Measurements from ENCODE around the gene SLC22A23.
A peak's percentile ranks its signal among the peaks of the same experiment; 100 is the strongest.

SLC22A23 gene

DNA sequence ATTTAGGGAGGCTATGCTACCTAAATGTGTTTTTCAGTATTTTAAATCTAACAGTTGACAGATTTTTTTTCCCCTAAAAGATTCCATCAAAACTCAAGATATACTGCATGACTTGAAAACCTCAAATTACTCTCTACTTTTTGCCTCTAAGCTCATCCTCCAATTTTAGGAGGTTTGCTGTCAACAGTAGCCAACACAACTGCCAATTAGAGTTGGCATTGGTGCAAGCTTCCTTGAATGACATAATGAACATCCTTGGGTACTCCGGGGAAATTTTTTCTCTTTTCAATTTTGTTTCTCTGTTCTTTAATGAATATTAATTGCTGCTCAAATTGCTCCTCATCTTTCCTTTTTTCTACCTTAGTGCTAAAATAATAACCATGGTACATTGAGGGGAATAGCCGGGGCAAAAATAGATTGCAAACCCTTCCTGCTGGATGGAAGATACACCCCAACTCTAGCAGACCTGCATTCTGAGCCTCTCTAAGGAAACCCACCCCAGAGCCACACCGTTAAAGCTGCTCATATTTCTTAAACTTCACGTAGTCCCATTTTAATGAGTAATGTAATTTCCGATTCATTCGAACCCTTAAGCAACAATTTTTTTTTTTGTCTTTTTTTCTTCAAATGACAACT is 34.3 kb downstream of the SLC22A23 start:
- DNase-seq (ENCODE audit: low spot score): no peak
- no peak for FAIRE-seq

DNA sequence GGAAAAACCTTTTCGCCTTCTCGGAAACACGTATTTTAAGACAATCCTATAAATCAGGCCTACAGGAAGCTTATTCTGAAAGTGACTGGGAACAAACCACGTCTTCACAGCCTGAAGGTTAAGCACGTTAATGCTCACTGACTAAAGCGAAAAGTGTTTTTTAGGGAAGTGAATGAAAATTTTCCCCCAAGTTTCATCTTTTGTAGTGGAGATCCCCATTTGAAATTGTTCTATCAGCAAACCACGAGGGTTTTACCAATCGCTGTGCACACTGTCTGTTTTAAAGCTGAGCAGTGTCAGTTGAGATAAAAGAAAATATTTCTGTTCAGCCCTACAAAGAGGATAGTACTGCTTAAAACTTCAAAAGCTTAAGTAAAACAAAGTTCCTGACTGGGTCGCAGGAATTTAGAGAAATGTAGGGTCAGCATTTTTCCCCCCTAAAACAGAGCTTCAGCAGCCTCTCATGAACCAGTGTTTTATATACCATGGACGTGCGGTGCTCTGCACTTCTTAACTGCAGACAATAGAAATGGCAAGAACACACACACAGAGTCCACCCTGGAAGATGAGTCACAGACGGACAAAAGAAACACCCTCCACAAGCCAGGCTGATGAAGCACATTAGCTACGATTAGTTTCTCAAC is 34.9 kb downstream of the SLC22A23 start:
- FAIRE-seq: no peak
- DNase-seq (ENCODE audit: low spot score): peak; percentile 41

DNA sequence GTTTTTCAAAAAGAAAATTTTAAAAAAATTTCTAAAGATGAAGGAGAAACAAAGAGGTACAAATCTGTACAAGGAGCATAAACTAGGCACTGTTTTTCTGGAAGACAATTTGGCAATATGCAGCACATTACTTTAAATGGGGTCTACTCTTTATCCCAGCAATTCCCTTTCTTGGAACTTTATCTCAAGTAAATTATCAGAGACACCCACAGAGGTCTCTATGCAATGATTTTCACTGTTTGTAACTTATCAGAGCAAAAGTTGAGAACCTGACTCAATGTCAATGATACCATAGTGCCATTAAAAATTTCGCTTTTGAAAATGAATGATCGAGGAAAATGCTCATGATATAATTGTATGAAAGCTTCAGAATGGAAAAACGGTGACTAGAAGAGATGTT is 35.7 kb downstream of the SLC22A23 start:
- no peak for FAIRE-seq
- DNase-seq (ENCODE audit: low spot score): no peak

DNA sequence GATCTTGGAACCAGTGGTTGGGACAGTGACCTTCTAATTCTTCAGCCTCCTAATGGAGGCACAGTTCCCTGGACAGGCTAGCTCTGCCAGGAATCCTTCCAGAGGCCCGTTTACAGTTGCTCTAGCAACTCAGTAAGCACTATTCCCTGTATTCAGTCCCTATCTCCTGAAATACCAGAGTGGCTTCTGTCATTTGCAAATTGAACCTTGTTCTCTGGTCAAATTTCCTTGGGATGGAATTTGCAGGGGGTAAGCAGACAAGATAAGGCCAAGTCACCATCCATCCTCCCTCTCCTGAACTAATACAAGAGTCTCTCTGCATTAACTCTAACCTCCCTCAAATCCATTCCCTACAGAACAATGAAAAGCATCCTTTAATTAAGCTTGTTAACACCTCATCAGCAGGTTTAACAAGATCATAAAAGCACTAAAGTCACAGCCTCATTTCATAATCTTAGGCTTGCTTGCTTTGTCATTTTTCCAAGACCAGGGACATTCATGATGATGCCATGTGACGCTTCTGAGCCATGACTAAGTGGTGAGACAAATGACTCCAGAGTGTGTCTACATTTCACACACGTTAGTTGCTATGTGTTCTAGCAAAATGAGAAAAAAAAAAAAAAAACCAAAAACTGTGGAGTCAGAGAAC is 37.1 kb downstream of the SLC22A23 start:
- no peak for FAIRE-seq
- DNase-seq (ENCODE audit: low spot score): no peak

DNA sequence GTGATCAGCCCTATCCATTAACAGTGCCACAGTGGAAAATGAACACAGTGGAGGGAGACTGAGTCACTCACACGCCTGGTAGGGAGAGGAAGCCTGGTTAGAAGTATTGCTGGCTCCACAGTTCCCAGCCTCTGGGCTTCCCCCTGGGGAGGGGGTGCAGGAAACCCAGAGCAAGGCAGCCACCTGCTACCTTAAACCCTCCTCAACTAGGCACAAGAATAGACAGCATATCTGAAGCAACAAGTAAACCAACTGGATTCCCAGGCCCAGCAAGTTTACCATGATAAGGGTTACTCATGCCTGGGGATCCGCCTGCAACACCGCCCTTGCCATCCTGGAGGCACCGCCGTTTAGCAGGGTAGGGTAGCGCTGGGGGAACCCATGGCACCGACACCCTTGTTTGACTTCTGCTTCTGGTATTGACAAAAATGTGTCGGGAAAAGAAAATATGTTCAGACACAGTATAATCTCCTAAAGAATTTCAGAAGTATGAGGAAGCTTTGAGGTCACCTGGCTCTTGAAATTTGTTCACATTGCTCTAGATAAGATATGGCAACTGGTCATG is 38.3 kb downstream of the SLC22A23 start:
- FAIRE-seq (no peak), DNase-seq (ENCODE audit: low spot score) (no peak)

DNA sequence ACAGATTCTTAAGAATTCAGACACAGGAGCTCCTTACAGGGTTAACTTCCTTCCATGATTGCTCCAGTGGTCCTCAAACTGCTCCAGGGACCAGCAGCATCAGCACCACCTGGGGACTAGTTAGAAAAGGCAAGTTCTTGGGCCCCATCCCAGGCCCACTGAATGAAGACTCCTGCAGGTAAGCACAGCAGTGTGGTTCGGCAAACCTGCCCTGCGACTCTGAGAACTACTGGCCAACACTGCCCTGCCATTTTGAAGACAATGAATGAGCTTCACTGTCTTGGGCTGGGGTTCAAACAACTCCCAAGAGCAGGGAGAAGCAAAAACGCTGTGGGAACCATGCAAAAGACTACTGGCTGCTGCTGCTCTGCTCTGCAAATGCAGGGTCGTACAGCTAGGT is 39.4 kb downstream of the SLC22A23 start:
- FAIRE-seq (no peak), DNase-seq (ENCODE audit: low spot score) (no peak)

DNA sequence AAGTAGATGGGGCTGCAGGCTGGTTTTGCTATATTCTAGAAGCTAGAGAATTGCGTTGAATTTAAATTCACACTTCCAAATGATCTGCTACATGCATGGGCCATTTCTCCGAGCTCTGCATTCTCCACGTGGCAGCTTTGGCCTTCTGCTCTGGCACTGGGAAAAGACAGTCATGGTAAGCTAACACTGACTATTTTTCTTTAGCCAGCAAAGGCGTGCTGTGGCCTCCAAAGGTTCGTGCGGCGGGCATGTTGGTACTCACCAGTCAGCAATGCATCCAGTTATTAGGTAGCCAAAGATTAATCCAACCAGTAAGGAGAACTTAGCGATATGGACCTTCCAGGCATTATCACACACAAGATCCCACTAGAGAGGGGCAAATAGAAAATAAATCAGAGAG is 41.4 kb downstream of the SLC22A23 start:
- DNase-seq (ENCODE audit: low spot score): no peak
- FAIRE-seq: no peak

DNA sequence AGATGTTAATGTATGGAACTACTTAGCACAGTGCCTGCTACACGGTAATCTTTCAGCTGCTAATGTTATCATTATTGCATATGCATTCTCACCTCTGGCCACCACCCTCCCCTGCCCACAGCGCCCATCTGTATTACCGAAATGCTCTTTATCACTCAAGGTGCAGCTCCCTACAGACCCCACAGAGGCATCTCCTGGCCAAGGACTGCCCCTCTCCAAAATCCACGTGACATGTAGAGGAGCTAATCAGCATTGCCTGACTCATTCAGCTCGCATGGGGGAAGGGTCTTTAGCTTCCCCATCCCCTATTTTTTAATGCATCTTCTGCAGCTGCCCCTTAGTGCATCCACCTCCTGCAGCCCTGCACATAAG is 41.8 kb downstream of the SLC22A23 start:
- FAIRE-seq (no peak), DNase-seq (ENCODE audit: low spot score) (no peak)

DNA sequence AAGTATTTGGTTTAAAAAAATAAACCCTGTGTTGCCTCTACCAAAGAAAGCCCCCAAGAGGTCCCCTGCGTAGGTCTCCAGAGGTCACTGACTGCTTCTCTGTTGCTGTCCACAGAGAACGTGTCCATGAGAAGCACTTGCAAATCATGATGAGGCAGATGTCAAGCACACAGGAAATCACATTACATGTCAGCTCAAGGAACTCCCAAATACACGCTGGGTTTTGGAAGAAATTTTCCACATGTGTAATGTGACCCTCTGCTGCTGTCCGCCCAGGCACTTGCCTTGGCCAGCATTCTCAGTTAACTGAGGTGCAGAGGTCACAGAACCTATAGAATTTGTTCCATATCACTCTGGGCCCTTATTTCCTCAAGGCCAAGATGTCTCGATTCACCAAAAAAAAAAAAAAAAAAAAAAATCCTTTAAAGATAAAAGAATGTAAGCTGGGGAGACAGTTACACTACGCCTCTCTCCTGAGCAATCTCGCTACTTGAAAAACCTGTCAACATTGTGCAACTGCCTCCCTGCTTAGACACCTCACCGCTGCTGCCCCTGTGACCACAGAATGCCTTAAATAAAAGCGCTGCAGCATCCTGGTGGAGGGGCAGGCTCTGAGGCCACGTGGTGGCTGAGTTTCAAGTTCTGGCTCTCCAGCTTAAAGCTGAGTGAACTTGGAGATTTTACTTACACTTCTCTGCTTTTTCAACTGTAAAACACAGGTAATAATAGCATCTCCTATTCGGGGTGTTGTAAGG is 42.3 kb downstream of the SLC22A23 start:
- FAIRE-seq: no peak
- DNase-seq (ENCODE audit: low spot score): peak; percentile 24

DNA sequence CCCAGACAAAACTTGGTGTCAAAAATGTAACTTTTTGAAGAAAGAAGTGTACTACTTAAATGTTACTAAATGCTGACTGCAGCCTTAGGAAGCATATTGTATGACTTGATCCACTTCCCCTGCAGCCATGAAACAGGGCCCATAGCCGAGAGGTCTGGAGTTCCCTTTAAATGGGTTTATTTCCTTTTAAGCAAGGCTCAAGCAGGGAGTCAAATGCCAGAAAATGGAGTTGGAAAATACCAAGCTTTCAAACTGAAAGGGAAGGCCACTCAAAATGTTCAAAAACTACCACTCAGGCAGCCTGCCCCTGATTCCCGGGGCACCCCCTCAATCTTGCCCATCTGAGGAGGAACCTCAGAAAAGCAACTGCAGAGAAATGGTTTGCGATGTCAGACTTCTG is 43.3 kb downstream of the SLC22A23 start:
- FAIRE-seq (no peak), DNase-seq (ENCODE audit: low spot score) (no peak)

DNA sequence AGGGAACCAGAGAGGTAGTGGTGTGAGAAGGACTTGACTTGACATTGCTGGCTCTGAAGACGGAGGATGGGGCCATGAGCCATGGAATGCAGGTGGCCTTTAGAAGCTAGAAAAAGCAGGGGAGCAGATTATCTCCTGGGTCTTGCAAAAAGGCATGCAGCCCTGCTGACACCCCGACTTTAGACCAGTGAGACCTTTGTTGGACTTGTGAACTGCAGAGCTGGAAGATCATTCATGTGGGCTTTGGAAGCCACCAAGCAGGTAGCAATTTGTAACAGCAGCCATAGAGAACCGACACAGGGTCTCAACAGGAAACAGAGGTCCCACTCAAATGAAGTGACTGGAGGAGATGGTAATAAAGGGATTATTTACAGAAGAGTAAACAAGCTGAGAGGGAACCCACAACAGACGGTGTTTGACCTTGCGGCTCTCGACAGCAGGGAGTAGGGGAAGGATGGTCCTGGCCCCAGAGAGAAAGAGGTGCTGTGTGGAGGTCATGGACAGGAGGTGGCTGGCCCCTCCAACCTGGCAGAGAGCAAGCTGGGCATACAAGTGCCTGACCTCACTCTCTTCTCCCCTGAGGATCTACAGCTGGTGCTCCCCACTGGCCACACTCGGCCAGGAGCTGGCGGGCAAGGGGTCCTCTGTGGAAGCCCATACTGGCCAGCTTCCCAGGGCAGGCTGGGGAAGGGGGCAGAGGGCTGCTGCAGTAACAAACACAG is 43.9 kb downstream of the SLC22A23 start:
- DNase-seq (ENCODE audit: low spot score): no peak

DNA sequence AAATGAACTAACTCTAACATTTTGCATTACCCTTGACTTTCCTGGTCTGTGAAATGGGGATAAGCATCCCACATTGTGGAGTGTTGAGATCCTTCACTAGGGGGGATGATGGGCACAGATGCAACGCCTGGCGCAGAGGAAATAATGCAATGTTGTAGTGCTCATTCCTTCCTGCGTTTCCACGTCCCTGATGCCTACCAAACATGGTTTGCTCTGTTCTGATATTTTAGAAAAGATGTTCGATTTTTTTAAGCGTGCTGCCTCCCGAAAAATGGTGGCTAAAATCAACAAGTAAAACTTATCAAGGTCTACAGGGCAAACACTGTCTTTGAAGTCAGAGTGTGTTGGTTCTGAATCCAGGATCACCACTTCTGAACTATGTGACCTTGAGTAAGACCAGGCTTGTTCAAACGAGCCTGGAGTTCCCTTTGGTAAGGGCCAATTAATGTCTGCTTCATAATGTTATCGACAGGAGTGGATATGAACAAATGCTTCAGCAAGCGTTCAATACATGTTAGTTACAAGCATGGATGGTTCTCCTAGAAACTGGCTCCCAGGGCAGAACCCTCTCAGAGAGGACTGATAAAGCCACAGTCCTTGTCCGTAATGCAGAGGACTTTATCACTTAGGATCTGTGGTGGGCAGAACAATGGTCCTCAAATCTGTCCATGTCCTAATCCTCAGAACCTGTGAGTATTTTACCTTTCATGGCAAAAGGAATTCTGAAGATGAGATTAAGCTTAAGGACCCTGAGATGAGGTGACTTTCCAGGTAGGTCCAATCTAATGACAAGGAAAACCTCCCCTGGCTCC is 44.7 kb downstream of the SLC22A23 start:
- no peak for FAIRE-seq
- no peak for DNase-seq (ENCODE audit: low spot score)

More for the DNA sequence above, 43.9 kb downstream of the SLC22A23 start:
- FAIRE-seq: no peak

DNA sequence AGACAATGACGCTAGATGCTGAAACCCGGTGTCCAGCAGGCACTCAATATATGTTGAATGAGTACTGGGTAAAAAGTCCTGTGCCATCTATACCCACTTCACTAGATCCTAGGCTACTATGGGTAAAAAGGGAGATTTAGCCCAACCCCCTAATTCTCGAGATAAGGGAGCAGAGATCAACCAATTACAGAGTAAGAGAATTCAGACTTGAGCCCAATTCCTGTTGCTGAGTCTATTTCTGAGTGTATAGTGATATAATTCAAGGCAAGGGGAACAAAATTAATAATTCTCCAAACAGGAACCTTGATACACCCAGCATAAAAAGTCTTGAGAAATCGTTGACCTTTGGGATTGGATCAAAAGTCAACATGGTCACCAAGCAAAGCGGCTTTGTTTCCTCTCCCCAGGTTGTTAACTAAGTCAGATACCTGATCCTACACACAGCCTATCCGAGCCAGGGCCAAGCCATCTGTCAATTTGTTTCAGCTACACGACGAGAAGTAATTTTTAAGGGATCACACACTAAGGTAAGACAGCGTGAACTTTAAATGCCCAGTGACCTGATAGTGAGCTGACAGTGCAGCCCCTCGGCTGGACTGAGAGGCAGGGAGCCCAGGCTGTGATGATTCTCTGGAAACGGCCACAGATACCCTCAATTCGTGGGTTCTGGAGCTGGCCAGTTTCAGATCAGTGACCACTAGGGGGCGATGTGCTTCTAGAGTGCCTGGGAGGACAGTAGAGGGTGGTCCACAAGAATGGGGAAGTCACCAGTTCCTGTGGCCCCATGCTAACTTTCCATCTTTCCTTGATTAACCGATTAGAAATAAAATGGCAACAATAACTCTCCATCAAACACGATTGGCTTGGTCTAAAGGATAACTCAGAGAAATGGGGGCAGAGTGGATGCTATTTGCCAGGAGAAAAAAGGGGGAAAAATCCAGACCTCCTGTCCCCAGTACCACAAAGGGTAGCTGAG is 46.2 kb downstream of the SLC22A23 start:
- no peak for FAIRE-seq

DNA sequence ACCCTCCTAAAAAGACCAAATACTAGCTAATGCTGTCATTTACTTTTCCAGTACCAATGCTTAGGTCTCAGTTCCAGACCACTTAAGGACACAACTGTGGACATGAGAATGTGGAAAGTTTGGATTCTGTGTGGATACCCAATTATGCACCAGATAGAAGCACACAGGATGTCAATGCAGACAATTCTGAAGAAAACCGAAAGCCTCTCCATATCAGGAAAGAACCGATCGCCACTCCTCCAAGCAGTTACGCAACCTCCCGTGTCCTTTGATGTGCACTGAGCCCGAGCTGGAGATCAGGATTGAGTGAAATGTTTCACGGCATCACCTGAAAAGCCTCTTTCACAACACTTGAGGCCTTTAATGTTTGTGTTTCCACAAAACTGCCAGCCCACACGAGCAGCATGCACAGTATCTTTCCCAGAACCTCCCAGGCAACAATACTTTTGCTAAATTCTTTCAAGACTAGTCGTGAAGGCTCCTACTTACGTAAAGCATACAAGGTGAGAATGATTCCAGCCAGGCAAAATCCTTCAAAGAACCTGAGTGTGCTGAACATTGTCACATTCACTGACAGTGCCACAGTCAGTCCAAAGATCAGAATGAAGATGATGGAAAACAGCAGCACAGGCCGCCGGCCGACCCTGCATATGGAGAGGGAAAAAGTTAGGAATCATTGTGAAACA is 47.0 kb downstream of the SLC22A23 start:
- FAIRE-seq: no peak
- no peak for DNase-seq (ENCODE audit: low spot score)

More for the DNA sequence above, 46.2 kb downstream of the SLC22A23 start:
- peak; percentile 64 for DNase-seq (ENCODE audit: low spot score)

DNA sequence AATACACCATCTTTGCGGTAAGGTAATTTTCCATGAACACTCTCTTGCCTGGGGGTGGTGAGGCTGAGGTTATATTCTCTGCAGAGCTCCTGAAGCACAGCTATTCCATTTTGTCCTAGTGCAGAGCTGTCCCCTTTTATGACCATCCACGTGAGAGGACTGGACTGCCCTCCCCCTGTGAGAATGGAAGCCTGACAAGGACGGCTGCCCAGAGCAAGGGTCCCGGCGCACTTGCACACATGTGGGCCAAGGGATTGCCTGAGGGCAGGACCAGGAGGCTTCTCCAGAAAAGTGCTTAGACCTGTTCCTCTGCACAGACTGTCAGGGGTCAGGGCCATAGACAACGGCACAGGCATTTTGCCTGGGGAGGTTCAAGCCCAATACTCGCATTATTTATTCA is 48.2 kb downstream of the SLC22A23 start:
- DNase-seq (ENCODE audit: low spot score): no peak
- FAIRE-seq: no peak

DNA sequence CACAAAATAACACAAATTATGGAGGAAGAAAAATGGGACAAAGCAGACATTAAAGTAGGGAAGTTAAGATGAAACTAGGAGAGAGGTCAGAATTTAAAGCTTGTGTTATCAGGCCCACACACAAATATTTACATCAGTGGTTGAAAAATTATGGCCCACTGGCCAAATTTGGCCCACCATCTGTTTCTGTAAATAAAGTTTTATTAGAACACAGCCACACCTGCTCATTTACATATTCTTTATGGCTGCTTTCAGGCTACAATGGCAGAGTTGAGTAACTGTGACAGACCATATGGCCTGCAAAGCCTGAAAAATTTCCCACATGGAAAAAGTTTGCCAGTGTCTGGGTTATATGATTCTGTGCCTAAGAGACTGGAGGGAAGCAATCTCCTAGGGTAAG is 49.0 kb downstream of the SLC22A23 start:
- DNase-seq (ENCODE audit: low spot score) (no peak), FAIRE-seq (no peak)

DNA sequence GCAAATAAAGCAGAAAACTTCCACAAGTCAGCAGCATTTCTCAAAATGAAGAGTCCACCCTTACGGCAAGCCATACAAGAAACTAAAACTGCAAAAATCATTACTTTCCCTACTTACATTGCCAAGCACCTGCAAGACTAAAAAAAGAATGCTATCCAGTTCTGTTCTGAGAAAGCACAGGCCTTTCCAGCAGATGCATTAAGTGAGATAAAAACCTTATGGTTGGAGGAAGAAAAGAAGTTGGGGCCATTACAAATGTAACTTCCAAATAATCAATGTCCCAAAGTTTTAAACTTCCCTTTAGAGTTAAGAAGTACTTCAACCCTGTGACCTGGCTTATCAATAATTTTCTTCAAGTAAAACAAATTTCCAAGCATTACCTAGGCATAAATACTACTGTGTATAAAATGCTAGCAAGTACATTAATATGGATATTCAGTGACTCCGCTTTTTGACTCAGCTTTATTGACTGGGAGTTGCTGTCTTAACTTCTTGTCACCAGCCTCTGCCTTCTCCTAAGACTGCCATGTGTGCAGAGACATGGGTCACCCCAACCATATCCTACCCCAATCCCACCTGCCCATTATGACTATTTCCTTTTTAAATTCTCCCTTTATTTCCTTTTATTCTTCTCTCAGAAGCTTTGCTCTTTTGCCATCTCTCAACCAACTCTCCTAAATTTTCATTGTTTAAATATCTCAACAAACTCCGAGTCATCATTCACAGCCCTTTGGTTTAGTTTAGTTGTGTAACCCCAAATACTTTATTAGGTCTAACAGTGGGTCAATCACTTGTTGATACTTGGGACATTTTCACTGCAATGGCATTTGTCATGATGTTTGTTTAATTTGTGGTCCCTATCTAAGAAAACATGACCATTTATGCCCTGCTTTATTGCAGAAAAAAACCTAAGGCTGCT is 49.7 kb downstream of the SLC22A23 start:
- FAIRE-seq: no peak

More for the DNA sequence above, 49.7 kb downstream of the SLC22A23 start:
- DNase-seq (ENCODE audit: low spot score): no peak
